Lung (tissue), 12 donors: ENCODE measurements around the gene CBFB. TPM values are rescaled to one million over a fixed set of nuclear protein-coding genes. Genes with fewer than 3 reads are reported as not detected.
"Not testable (repeated sequence)": the region's sequence is repeated elsewhere in the genome, so short reads cannot be mapped to it uniquely, and the experiment has no call there.

Experiments
- ATAC-seq: fragments of 200-7000 bp; cut with Tn5 transposase; one replicate; pipeline ENCODE4 v1.9.1; 2020; ENCODE audit warnings: moderate number of reproducible peaks; ENCODE audit not compliant: insufficient read depth, low FRiP score
- DNase-seq, 3 donors: peaks; one replicate each; pipeline ENCODE4 v3.0.0-alpha.2; 2013 to 2017
- H3K27ac ChIP-seq, 2 donors: one replicate each; pipeline ENCODE4 v1.5.1; 2013; ENCODE audit warnings: mild to moderate bottlenecking in 2 of 2, moderate library complexity in 2 of 2, control low read depth in 1 of 2, inconsistent platforms in 1 of 2, low read depth in 1 of 2, low read length in 1 of 2
- H3K27me3 ChIP-seq, 3 donors: one replicate each; pipeline ENCODE4 v1.5.1; 2013; ENCODE audit warnings: low read length in 2 of 3; ENCODE audit not compliant: control insufficient read depth in 3 of 3, insufficient read depth in 3 of 3
- H3K36me3 ChIP-seq, 4 donors: one replicate each; pipeline ENCODE4 v1.5.1; 2013; ENCODE audit warnings: low read length in 4 of 4, mild to moderate bottlenecking in 1 of 4, moderate library complexity in 1 of 4; ENCODE audit not compliant: control insufficient read depth in 4 of 4, insufficient read depth in 4 of 4
- H3K4me1 ChIP-seq, 5 donors: one replicate each; pipeline ENCODE4 v1.5.1; 2013; ENCODE audit warnings: low read length in 5 of 5, mild to moderate bottlenecking in 2 of 5, moderate library complexity in 1 of 5; ENCODE audit not compliant: control insufficient read depth in 5 of 5, insufficient read depth in 5 of 5
- H3K4me3 ChIP-seq: one replicate; pipeline ENCODE4 v1.5.1; 2013; ENCODE audit warnings: mild to moderate bottlenecking, control low read depth, moderate library complexity
- H3K9ac ChIP-seq, 2 donors: one replicate each; pipeline ENCODE4 v1.5.1; 2013; ENCODE audit warnings: low read length in 2 of 2, control low read depth in 1 of 2; ENCODE audit not compliant: insufficient read depth in 1 of 2
- H3K9me3 ChIP-seq, 4 donors: one replicate each; pipeline ENCODE4 v1.5.1; 2013; ENCODE audit warnings: low read length in 3 of 4, mild to moderate bottlenecking in 1 of 4, moderate library complexity in 1 of 4; ENCODE audit not compliant: control insufficient read depth in 4 of 4, insufficient read depth in 3 of 4
- WGBS, 2 donors: extraction: QIAGEN DNeasy Blood & Tissue Kit; methylation state at CpG; one replicate each; pipeline ENCODE4 v1.1.7; 2013; 5-methylcytosine and 5-hydroxymethylcytosine counted together
- polyA plus RNA-seq, 2 donors: library from polyadenylated mRNA; stranded (reverse); fragments of 200-250 nt; gene quantifications; one replicate each; pipeline ENCODE4 v1.2.1, GENCODE V29; 2013
- total RNA-seq, 2 donors: library from RNA; depleted of rRNA in 1 of 2; stranded (reverse); fragments of >200 nt in 1 of 2; gene quantifications; one replicate each; pipeline ENCODE4 v1.2.1, GENCODE V29; 2014 to 2021
- TF ChIP-seq, protein P1 (sequence below): IDR thresholded peaks from 2 replicates; pipeline ENCODE4 v1.5.1; 2012; ENCODE audit warnings: mild to moderate bottlenecking; ENCODE audit errors: control extremely low read depth, extremely low read depth
- donor health status: control.
- donor health status: control.
- donor health status: Bipolar disorder and iron deficiency.
- donor health status: healthy.
- donor health status: DM: yes; HTN: yes; CAD: no.

Gene CBFB
- total and polyA plus RNA-seq, 4 donors, result 23.3 to 59.4 (median 38.6) TPM

DNA sequence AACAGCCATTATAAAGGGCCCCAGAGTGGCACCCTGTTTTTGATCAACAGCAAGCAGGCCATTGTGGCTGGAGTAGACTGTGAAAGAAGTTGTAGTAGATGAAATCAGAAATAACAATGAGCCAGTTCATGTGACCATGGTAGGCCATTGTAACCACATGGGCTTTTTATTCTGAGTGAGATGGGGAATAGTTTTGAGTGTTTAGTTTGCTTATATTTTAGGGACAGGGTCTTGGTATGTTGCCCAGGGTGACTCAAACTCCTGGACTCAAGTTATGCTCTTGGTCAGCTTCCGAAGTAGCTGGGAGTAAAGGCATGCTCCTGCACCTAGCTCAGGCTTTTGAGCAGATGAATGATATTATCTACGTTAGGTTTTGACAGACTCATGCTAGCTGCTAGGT is 12.0 kb downstream of the CBFB start:
- 94% methylated on average over 2 of the region's 2 CpGs for WGBS, 2 donors
- H3K4me1 ChIP-seq, result peaks cover 0 to 20% (median 0%) of the 10 kb centered on the region in 5 donors
- no peaks in the 10 kb centered on the region for H3K9me3 ChIP-seq
- TF ChIP-seq, protein P1, sequence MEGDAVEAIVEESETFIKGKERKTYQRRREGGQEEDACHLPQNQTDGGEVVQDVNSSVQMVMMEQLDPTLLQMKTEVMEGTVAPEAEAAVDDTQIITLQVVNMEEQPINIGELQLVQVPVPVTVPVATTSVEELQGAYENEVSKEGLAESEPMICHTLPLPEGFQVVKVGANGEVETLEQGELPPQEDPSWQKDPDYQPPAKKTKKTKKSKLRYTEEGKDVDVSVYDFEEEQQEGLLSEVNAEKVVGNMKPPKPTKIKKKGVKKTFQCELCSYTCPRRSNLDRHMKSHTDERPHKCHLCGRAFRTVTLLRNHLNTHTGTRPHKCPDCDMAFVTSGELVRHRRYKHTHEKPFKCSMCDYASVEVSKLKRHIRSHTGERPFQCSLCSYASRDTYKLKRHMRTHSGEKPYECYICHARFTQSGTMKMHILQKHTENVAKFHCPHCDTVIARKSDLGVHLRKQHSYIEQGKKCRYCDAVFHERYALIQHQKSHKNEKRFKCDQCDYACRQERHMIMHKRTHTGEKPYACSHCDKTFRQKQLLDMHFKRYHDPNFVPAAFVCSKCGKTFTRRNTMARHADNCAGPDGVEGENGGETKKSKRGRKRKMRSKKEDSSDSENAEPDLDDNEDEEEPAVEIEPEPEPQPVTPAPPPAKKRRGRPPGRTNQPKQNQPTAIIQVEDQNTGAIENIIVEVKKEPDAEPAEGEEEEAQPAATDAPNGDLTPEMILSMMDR, result no peak
- no peak overlapping the region for H3K9ac ChIP-seq
- H3K4me3 ChIP-seq, result no peak overlapping the region
- peaks cover 0 to 7% (median 1%) of the 10 kb centered on the region in 4 donors for H3K36me3 ChIP-seq
- no peak overlapping the region for H3K27ac ChIP-seq
- DNase-seq (no peak), ATAC-seq (no peak)
- no peaks in the 10 kb centered on the region for H3K27me3 ChIP-seq

DNA sequence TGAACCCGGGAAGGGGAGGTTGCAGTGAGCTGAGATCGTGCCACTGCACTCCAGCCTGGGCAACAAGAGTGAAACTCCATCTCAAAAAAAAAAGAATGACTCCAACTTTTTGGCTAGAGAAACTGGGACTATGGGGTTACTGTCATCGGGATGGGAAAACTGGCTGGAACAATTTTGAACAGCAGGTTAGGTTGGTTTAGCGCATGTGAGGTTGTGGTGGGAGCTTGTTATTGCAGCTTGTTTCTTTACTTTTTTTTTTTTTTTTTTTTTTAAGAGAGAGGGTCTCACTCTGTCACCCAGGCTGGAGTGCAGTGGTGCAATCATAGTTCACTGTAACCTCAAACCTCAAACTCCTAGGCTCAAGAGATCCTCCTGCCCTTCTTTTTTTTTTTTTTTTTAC is 12.6 kb downstream of the CBFB start:
- H3K4me3 ChIP-seq, ATAC-seq, H3K9me3 ChIP-seq, H3K9ac ChIP-seq, H3K27ac ChIP-seq, H3K36me3 ChIP-seq, H3K27me3 ChIP-seq, DNase-seq: not testable (repeated sequence)
- peaks cover 0 to 14% (median 0%) of the 10 kb centered on the region in 5 donors for H3K4me1 ChIP-seq
- WGBS, 2 donors, result 93 to 94% methylated on average over 4 of the region's 4 CpGs

DNA sequence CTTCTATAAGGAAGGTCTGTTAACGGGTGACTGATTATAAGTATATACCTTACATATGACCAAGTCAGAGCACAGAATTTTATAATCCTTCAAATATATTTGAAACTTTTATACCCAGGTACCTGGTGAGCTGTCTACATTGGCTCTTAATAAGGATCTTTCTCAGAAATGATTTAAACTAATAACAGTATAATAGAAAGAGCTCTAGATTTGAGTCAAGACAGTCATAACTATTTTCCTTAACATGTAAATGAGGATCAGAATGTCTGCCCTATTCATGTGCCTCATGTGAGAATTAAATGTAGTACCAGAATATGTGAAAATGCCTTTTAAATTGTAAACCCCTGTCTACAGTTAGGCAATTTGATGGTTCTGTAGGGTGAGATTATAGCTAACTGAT is 14.5 kb downstream of the CBFB start:
- 97 to 98% methylated on average over 1 of the region's 1 CpG for whole genome bisulfite sequencing, 2 donors
- H3K27ac ChIP-seq, result no peak overlapping the region
- no peaks in the 10 kb centered on the region for H3K27me3 ChIP-seq
- ATAC-seq, result no peak
- H3K4me3 ChIP-seq, result no peak overlapping the region
- peaks cover 0 to 10% (median 4%) of the 10 kb centered on the region in 4 donors for H3K36me3 ChIP-seq
- H3K9me3 ChIP-seq, result no peaks in the 10 kb centered on the region
- H3K9ac ChIP-seq, result no peak overlapping the region
- TF ChIP-seq, protein P1, result no peak
- peaks cover 0 to 13% (median 0%) of the 10 kb centered on the region in 5 donors for H3K4me1 ChIP-seq
- DNase-seq, result no peak

DNA sequence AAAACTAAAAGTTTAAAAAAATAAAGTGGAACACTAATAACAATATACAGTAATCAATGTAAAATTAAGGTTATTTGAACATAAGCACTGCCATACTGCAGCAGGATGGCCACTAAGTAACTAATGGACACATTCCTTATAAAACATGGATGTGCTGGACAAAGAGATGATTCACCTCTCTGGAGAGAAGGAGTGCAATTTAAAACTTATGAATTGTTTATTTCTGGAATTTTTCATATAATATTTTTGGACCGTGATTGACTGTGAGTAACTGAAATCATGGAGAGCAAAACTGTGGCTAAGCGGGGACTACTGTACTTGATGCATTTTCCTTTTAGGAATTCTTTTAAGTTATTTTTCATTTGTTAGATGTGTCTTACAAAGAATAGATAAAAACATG is 21.8 kb downstream of the CBFB start:
- no peaks in the 10 kb centered on the region for H3K9me3 ChIP-seq
- H3K9ac ChIP-seq, result no peak overlapping the region
- TF ChIP-seq, protein P1, result no peak
- no peak for ATAC-seq
- H3K36me3 ChIP-seq, result peaks cover 0 to 12% (median 3%) of the 10 kb centered on the region in 4 donors
- WGBS, 2 donors, result 95 to 97% methylated on average over 2 of the region's 2 CpGs
- peaks cover 0 to 1% (median 0%) of the 10 kb centered on the region in 5 donors for H3K4me1 ChIP-seq
- H3K4me3 ChIP-seq, result no peak overlapping the region
- H3K27ac ChIP-seq, result no peak overlapping the region
- H3K27me3 ChIP-seq, result no peaks in the 10 kb centered on the region
- no peak for DNase-seq
